HepG2 (cell line): ENCODE data around the gene COX7A1. TPM values are rescaled to one million over a fixed set of nuclear protein-coding genes. Genes with fewer than 3 reads are reported as not detected.

Experiments used
- AFF4 ChIP-seq: sonication (generic); formaldehyde crosslinking; IDR thresholded peaks from 2 replicates; pipeline ENCODE4 v1.4.0; 2020; ENCODE audit warnings: missing genetic modification reagents
- ASH2L ChIP-seq: fragments of 300-600, 200-600 bp; sonication (generic); IDR thresholded peaks from 2 replicates; pipeline ENCODE4 v1.7.0; 2017; ENCODE audit warnings: low read depth, mild to moderate bottlenecking, moderate library complexity, mixed read lengths, low read length; ENCODE audit not compliant: insufficient read length
- ETV6 ChIP-seq: sonication (generic); formaldehyde crosslinking; conservative IDR thresholded peaks from 2 replicates; pipeline ENCODE4 v1.4.0; 2020; ENCODE audit warnings: missing genetic modification reagents
- ISL2 ChIP-seq: sonication (generic); formaldehyde crosslinking; IDR thresholded peaks from 2 replicates; pipeline ENCODE4 v1.5.0; 2020; ENCODE audit warnings: missing genetic modification reagents
- KDM3A ChIP-seq: IDR thresholded peaks from 2 replicates; pipeline ENCODE4 v1.6.1; 2018; ENCODE audit warnings: low read depth, missing compliant biosample characterization
- LCORL ChIP-seq, 2 experiments: fragments of 450-650 bp in 1 of 2; sonication (generic) in 1 of 2; formaldehyde crosslinking in 1 of 2; IDR thresholded peaks; 2 replicates each; pipeline versions ENCODE4 v1.5.0 to v1.6.1; 2017 to 2020; ENCODE audit warnings: antibody characterized with exemption in 1 of 2, missing genetic modification reagents in 1 of 2
- MIXL1 ChIP-seq: IDR thresholded peaks from 2 replicates; pipeline ENCODE4 v1.6.1; 2016
- MXI1 ChIP-seq: IDR thresholded peaks from 3 replicates; pipeline ENCODE4 v1.6.1; 2012; ENCODE audit warnings: low read depth, low read length, inconsistent platforms, borderline replicate concordance
- MYNN ChIP-seq: sonication (generic); formaldehyde crosslinking; IDR thresholded peaks from 2 replicates; pipeline ENCODE4 v1.4.0; 2020; ENCODE audit warnings: mild to moderate bottlenecking, low read depth, missing genetic modification reagents
- SYNCRIP ChIP-seq: fragments of 200-400 bp; formaldehyde crosslinking; IDR thresholded peaks from 2 replicates; pipeline ENCODE4 v1.6.1; 2018; ENCODE audit warnings: mild to moderate bottlenecking, low read depth, low read length; ENCODE audit not compliant: insufficient read depth
- TMF1 ChIP-seq: sonication (generic); formaldehyde crosslinking; IDR thresholded peaks from 2 replicates; pipeline ENCODE4 v1.8.1; 2022; ENCODE audit warnings: low read depth, missing genetic modification reagents
- XBP1 ChIP-seq: sonication (generic); formaldehyde crosslinking; IDR thresholded peaks from 2 replicates; pipeline ENCODE4 v1.5.0; 2020; ENCODE audit warnings: missing genetic modification reagents
- XRCC5 ChIP-seq: fragments of 200-400 bp; formaldehyde crosslinking; optimal IDR thresholded peaks from 2 replicates; pipeline ENCODE3; 2017; ENCODE audit warnings: mild to moderate bottlenecking, low read length
- ZKSCAN5 ChIP-seq: sonication (generic); formaldehyde crosslinking; IDR thresholded peaks from 2 replicates; pipeline ENCODE4 v1.5.1; 2020; ENCODE audit warnings: mild to moderate bottlenecking, missing genetic modification reagents
- ZMAT3 ChIP-seq: sonication (generic); formaldehyde crosslinking; conservative IDR thresholded peaks from 2 replicates; pipeline ENCODE4 v1.7.0; 2021; ENCODE audit warnings: missing genetic modification reagents
- ZNF451 ChIP-seq: sonication (generic); formaldehyde crosslinking; IDR thresholded peaks from 2 replicates; pipeline ENCODE4 v1.5.0; 2020; ENCODE audit warnings: mild to moderate bottlenecking, missing genetic modification reagents
- ZNF546 ChIP-seq: sonication (generic); formaldehyde crosslinking; conservative IDR thresholded peaks from 2 replicates; pipeline ENCODE4 v1.8.1; 2023; ENCODE audit warnings: mild to moderate bottlenecking, missing genetic modification reagents
- ZNF567 ChIP-seq: sonication (generic); formaldehyde crosslinking; IDR thresholded peaks from 2 replicates; pipeline ENCODE4 v1.8.1; 2023; ENCODE audit warnings: mild to moderate bottlenecking, missing genetic modification reagents, borderline replicate concordance
- ZNF709 ChIP-seq: sonication (generic); formaldehyde crosslinking; IDR thresholded peaks from 2 replicates; pipeline ENCODE4 v1.5.0; 2020; ENCODE audit warnings: mild to moderate bottlenecking, missing genetic modification reagents
- ZNF777 ChIP-seq: sonication (generic); formaldehyde crosslinking; IDR thresholded peaks from 2 replicates; pipeline ENCODE4 v1.4.0; 2020; ENCODE audit warnings: missing genetic modification reagents
- polyA plus RNA-seq, 8 experiments: library from polyadenylated mRNA; depleted of rRNA in 3 of 8; stranded (reverse) in 7 of 8; unstranded in 1 of 8; fragments of >200 nt; fragmentation: Illumina TruSeq in 4 of 8; extraction: Trizol in 4 of 8; gene quantifications; 2 replicates each; pipeline versions ENCODE4 v1.2.1 to v1.2.3, GENCODE V29; 2011 to 2016; ENCODE audit warnings: low read depth in 4 of 8, missing spikeins in 1 of 8, mixed read lengths in 1 of 8; ENCODE audit not compliant: insufficient read depth in 1 of 8
- total RNA-seq, 5 experiments: library from RNA; depleted of rRNA; stranded (reverse); fragments of >200 nt; fragmentation: Illumina TruSeq; extraction: Trizol; gene quantifications; 2 replicates each; pipeline ENCODE4 v1.2.3, GENCODE V29; 2016; ENCODE audit warnings: low read depth in 1 of 5
- TF ChIP-seq, protein P1 (sequence below): sonication (generic); formaldehyde crosslinking; IDR thresholded peaks from 2 replicates; pipeline ENCODE4 v1.5.0; 2020; ENCODE audit warnings: missing genetic modification reagents
- TF ChIP-seq, protein P2 (sequence below): sonication (generic); formaldehyde crosslinking; conservative IDR thresholded peaks from 2 replicates; pipeline ENCODE4 v1.4.0; 2020; ENCODE audit warnings: mild to moderate bottlenecking, missing genetic modification reagents, moderate library complexity

COX7A1 gene
- total and polyA plus RNA-seq, 2 of the 13 experiments (the other 11 are each of a cell fraction or from before 2014, with no cell fraction given): not detected

DNA sequence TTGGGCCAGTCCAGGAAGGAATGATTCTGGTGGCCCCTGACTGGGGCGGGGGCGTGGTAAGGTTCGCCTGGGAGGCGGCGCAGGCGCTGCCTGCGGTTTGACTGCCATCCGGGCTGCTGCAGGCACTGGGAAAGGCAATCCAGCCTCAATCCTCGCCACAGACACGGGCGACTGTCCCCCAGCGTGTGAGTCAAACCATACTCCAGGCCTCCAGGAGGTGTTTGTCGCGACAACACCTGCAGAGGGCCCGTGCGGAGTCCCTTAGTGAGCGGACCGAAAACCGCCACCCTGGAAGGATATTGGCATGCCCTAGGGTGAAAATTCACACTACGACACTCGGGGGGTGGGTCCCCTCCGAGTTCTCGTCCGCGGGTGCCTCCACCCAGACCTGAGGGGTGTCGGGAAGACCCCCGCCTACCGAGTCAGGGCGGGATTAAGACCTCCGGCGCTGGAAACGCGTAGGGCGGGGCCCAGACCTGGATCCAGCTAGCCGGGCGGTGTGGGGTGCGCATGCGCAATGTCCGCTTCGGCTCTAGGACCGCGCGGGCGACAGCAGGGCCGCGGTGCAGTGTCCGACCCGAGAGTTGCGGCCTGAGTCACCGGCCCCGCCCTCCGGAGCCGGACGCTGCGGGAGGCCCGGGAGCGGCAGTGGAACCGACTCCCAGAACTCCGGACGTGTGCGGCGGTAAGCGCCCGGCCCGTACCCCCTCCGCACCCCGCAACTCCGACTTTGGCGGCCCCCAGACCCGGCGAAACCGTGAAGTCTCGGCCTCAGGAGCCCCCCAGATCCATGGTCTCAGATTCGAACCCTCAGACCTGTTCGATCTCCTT, 12.6 kb downstream of the COX7A1 start, which contains the start of gene CAPNS1 (continued):
- TF ChIP-seq ZNF451 (CRISPR knock-in tag) (peak; percentile 99), MXI1 (peak; percentile 70; the same call in 1 of the 3 replicates), ZNF777 (CRISPR knock-in tag) (no peak), MYNN (no peak; the same call in 1 of the 2 replicates), ETV6 (no peak), ZNF546 (CRISPR knock-in tag) (0 out of 2 replicates have a peak, but pooled peaks have one; percentile 50), XBP1 (CRISPR knock-in tag) (no peak), XRCC5 (peak; percentile 93), ZNF567 (peak; percentile 57), ZNF709 (CRISPR knock-in tag) (no peak; the same call in 1 of the 2 replicates), ZMAT3 (CRISPR knock-in tag) (0 out of 2 replicates have a peak, but pooled peaks have one; percentile 17), AFF4 (CRISPR knock-in tag) (no peak), LCORL (IDR thresholded peaks at IDR 0.05) (no peak), LCORL (CRISPR knock-in tag; IDR thresholded peaks at IDR 0.05) (peak; percentile 60), ISL2 (CRISPR knock-in tag) (peak; percentile 52; the same call in 1 of the 2 replicates), ZKSCAN5 (peak; percentile 37; the same call in 1 of the 2 replicates), SYNCRIP (no peak), ASH2L (peak; percentile 62), KDM3A (CRISPR knock-in tag) (no peak), MIXL1 (CRISPR knock-in tag) (peak; percentile 72; the same call in 1 of the 2 replicates), TMF1 (CRISPR knock-in tag) (no peak; the same call in 1 of the 2 replicates)
- TF ChIP-seq, protein P1, sequence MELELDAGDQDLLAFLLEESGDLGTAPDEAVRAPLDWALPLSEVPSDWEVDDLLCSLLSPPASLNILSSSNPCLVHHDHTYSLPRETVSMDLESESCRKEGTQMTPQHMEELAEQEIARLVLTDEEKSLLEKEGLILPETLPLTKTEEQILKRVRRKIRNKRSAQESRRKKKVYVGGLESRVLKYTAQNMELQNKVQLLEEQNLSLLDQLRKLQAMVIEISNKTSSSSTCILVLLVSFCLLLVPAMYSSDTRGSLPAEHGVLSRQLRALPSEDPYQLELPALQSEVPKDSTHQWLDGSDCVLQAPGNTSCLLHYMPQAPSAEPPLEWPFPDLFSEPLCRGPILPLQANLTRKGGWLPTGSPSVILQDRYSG (CRISPR knock-in tag): 0 out of 2 replicates have a peak, but pooled peaks have one; percentile 58
- TF ChIP-seq, protein P2, sequence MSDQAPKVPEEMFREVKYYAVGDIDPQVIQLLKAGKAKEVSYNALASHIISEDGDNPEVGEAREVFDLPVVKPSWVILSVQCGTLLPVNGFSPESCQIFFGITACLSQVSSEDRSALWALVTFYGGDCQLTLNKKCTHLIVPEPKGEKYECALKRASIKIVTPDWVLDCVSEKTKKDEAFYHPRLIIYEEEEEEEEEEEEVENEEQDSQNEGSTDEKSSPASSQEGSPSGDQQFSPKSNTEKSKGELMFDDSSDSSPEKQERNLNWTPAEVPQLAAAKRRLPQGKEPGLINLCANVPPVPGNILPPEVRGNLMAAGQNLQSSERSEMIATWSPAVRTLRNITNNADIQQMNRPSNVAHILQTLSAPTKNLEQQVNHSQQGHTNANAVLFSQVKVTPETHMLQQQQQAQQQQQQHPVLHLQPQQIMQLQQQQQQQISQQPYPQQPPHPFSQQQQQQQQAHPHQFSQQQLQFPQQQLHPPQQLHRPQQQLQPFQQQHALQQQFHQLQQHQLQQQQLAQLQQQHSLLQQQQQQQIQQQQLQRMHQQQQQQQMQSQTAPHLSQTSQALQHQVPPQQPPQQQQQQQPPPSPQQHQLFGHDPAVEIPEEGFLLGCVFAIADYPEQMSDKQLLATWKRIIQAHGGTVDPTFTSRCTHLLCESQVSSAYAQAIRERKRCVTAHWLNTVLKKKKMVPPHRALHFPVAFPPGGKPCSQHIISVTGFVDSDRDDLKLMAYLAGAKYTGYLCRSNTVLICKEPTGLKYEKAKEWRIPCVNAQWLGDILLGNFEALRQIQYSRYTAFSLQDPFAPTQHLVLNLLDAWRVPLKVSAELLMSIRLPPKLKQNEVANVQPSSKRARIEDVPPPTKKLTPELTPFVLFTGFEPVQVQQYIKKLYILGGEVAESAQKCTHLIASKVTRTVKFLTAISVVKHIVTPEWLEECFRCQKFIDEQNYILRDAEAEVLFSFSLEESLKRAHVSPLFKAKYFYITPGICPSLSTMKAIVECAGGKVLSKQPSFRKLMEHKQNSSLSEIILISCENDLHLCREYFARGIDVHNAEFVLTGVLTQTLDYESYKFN: 0 out of 2 replicates have a peak, but pooled peaks have one; percentile 26
